HG02763 (cell line): ENCODE data around the gene ARCN1.
"Not testable (repeated sequence)": the region's sequence is repeated elsewhere in the genome, so short reads cannot be mapped to it uniquely, and the experiment has no call there.

Source experiments
- ATAC-seq: cut with Tn5 transposase; IDR thresholded peaks from one replicate; pipeline ENCODE4 v1.9.1; 2021; ENCODE audit warnings: mild to moderate bottlenecking, moderate library complexity; ENCODE audit not compliant: unreplicated experiment

The ARCN1 gene

GRCh38 chr11:118604566-118604965, 32.4 kb downstream of the ARCN1 start:
- no peak for ATAC-seq

GRCh38 chr11:118605116-118605867, 33.1 kb downstream of the ARCN1 start:
- ATAC-seq: no peak

- no peak for ATAC-seq
These were observed 34.1 kb downstream of the ARCN1 start for GRCh38 chr11:118606157-118606843.

GRCh38 chr11:118606844-118607228, 34.6 kb downstream of the ARCN1 start:
- ATAC-seq: no peak

GRCh38 chr11:118607401-118608359, 35.5 kb downstream of the ARCN1 start, which contains the start of gene PHLDB1:
TSS of gene PHLDB1 (plus strand) at chr11:118607615. CDS start at chr11:118613837, 6,222 bp downstream.
- ATAC-seq: no peak

GRCh38 chr11:118608360-118609227, 36.4 kb downstream of the ARCN1 start:
- ATAC-seq: no peak

GRCh38 chr11:118609380-118610224, 37.4 kb downstream of the ARCN1 start:
- ATAC-seq: no peak

- no peak for ATAC-seq
These were observed 38.1 kb downstream of the ARCN1 start for GRCh38 chr11:118610225-118610772.

- ATAC-seq: peak; percentile 55
These were observed 38.7 kb downstream of the ARCN1 start for GRCh38 chr11:118610773-118611432.

- not testable (repeated sequence) for ATAC-seq
These were observed 39.2 kb downstream of the ARCN1 start for GRCh38 chr11:118611433-118611795.

- no peak for ATAC-seq
These were observed 40.2 kb downstream of the ARCN1 start for GRCh38 chr11:118612378-118612777.

- no peak for ATAC-seq
These were observed 42.3 kb downstream of the ARCN1 start for GRCh38 chr11:118614511-118614910.

- no peak for ATAC-seq
These were observed 43.2 kb downstream of the ARCN1 start for GRCh38 chr11:118615282-118615975.

- ATAC-seq: no peak
These were observed 43.8 kb downstream of the ARCN1 start for GRCh38 chr11:118615976-118616371.

- ATAC-seq: no peak
These were observed 46.1 kb downstream of the ARCN1 start for GRCh38 chr11:118618115-118618990.

- no peak for ATAC-seq
These were observed 46.8 kb downstream of the ARCN1 start for GRCh38 chr11:118618991-118619375.
